SK-N-SH treated with all-trans-retinoic acid at 6 μM for 48 hours (cell line): ENCODE results near the gene MAGOHB.

Experiments used
- ATAC-seq: fragments of 200-7000 bp; cut with Tn5 transposase; 3 replicates; pipeline ENCODE4 v1.9.1; 2020; ENCODE audit warnings: mild to moderate bottlenecking, moderate library complexity
- ARNTL ChIP-seq: fragments of 450-650 bp; formaldehyde crosslinking; IDR thresholded peaks from 2 replicates; pipeline ENCODE4 v1.5.0; 2020; ENCODE audit warnings: low read depth, mild to moderate bottlenecking, moderate library complexity, borderline replicate concordance
- BACH2 ChIP-seq: fragments of 250-450 bp; sonication (Bioruptor Pico); IDR thresholded peaks from 2 replicates; pipeline ENCODE4 v1.9.0; 2021; ENCODE audit warnings: mild to moderate bottlenecking, borderline replicate concordance
- CREB5 ChIP-seq: fragments of 250-450 bp; sonication (Bioruptor Pico); IDR thresholded peaks from 2 replicates; pipeline ENCODE4 v1.5.1; 2020; ENCODE audit warnings: low read depth, mild to moderate bottlenecking, moderate library complexity
- CSDC2 ChIP-seq: fragments of 250-450 bp; sonication (Bioruptor Pico); IDR thresholded peaks from 2 replicates; pipeline ENCODE4 v1.5.0; 2020; ENCODE audit warnings: mild to moderate bottlenecking, moderate library complexity
- CSRNP3 ChIP-seq: fragments of 250-450 bp; sonication (Bioruptor Pico); IDR thresholded peaks from 2 replicates; pipeline ENCODE4 v1.5.1; 2021; ENCODE audit warnings: mild to moderate bottlenecking, moderate library complexity
- ESRRG ChIP-seq: fragments of 250-450 bp; sonication (Bioruptor Pico); IDR thresholded peaks from 2 replicates; pipeline ENCODE4 v1.6.1; 2021; ENCODE audit warnings: mild to moderate bottlenecking
- GLIS3 ChIP-seq: fragments of 250-450 bp; sonication (Bioruptor Pico); IDR thresholded peaks from 2 replicates; pipeline ENCODE4 v1.5.0; 2020; ENCODE audit warnings: mild to moderate bottlenecking, moderate library complexity
- ISL1 ChIP-seq: fragments of 250-450 bp; sonication (Bioruptor Pico); IDR thresholded peaks from 2 replicates; pipeline ENCODE4 v2.1.2; 2022; ENCODE audit warnings: mild to moderate bottlenecking, moderate library complexity
- OSR1 ChIP-seq: fragments of 250-450 bp; sonication (Bioruptor Pico); IDR thresholded peaks from 2 replicates; pipeline ENCODE4 v1.8.0; 2022; ENCODE audit warnings: moderate library complexity, mild to moderate bottlenecking, inconsistent platforms
- POU6F1 ChIP-seq: fragments of 250-450 bp; sonication (Bioruptor Pico); IDR thresholded peaks from 2 replicates; pipeline ENCODE4 v1.8.0; 2021; ENCODE audit warnings: low read depth, mild to moderate bottlenecking, moderate library complexity, borderline replicate concordance
- PPARA ChIP-seq: fragments of 250-450 bp; sonication (Bioruptor Pico); IDR thresholded peaks from 2 replicates; pipeline ENCODE4 v1.5.0; 2020; ENCODE audit warnings: mild to moderate bottlenecking, borderline replicate concordance
- RARB ChIP-seq: fragments of 250-450 bp; sonication (Bioruptor Pico); IDR thresholded peaks from 2 replicates; pipeline ENCODE4 v1.8.0; 2021; ENCODE audit warnings: mild to moderate bottlenecking, moderate library complexity
- SNAI2 ChIP-seq: fragments of 250-450 bp; sonication (Bioruptor Pico); IDR thresholded peaks from 2 replicates; pipeline ENCODE4 v1.5.0; 2020; ENCODE audit warnings: mild to moderate bottlenecking, moderate library complexity
- TCF4 ChIP-seq: fragments of 250-450 bp; sonication (Bioruptor Pico); IDR thresholded peaks from 2 replicates; pipeline ENCODE4 v1.8.0; 2021; ENCODE audit warnings: mild to moderate bottlenecking, moderate library complexity, borderline replicate concordance
- TOX ChIP-seq: fragments of 250-450 bp; sonication (Bioruptor Pico); IDR thresholded peaks from 2 replicates; pipeline ENCODE4 v1.8.0; 2021; ENCODE audit warnings: mild to moderate bottlenecking, moderate library complexity, borderline replicate concordance
- TSHZ2 ChIP-seq: fragments of 250-450 bp; sonication (Bioruptor Pico); IDR thresholded peaks from 2 replicates; pipeline ENCODE4 v1.5.0; 2020; ENCODE audit warnings: mild to moderate bottlenecking, moderate library complexity
- ZC3H10 ChIP-seq: fragments of 250-450 bp; sonication (Bioruptor Pico); IDR thresholded peaks from 2 replicates; pipeline ENCODE4 v1.5.1; 2021; ENCODE audit warnings: mild to moderate bottlenecking, moderate library complexity
- ZFP3 ChIP-seq: fragments of 250-450 bp; sonication (Bioruptor Pico); IDR thresholded peaks from 2 replicates; pipeline ENCODE4 v1.5.0; 2020; ENCODE audit warnings: mild to moderate bottlenecking, moderate library complexity
- ZFP30 ChIP-seq: fragments of 450-650 bp; formaldehyde crosslinking; IDR thresholded peaks from 2 replicates; pipeline ENCODE4 v1.5.0; 2022; ENCODE audit warnings: mild to moderate bottlenecking, moderate library complexity
- ZNF565 ChIP-seq: fragments of 450-650 bp; formaldehyde crosslinking; conservative IDR thresholded peaks from 2 replicates; pipeline ENCODE4 v1.5.0; 2020; ENCODE audit warnings: low read depth, mild to moderate bottlenecking, moderate library complexity
- ZNF70 ChIP-seq: fragments of 450-650 bp; formaldehyde crosslinking; IDR thresholded peaks from 2 replicates; pipeline ENCODE4 v1.5.0; 2020; ENCODE audit warnings: mild to moderate bottlenecking, moderate library complexity
- ZNF8 ChIP-seq: fragments of 450-650 bp; formaldehyde crosslinking; IDR thresholded peaks from 2 replicates; pipeline ENCODE4 v1.5.0; 2020; ENCODE audit warnings: mild to moderate bottlenecking, moderate library complexity

The MAGOHB gene

GRCh38 chr12:10571141-10571540 lies 42.3 kb downstream of the MAGOHB start:
- ATAC-seq = no peak
- TF ChIP-seq ZC3H10 (no peak), RARB (CRISPR knock-in tag) (no peak), PPARA (no peak), CSRNP3 (CRISPR knock-in tag) (no peak), TSHZ2 (CRISPR knock-in tag) (no peak), ZFP30 (CRISPR knock-in tag) (no peak), ZNF565 (no peak), GLIS3 (CRISPR knock-in tag) (no peak), TCF4 (CRISPR knock-in tag) (no peak), ARNTL (CRISPR knock-in tag) (no peak), ISL1 (CRISPR knock-in tag) (no peak), TOX (CRISPR knock-in tag) (no peak), SNAI2 (CRISPR knock-in tag) (no peak), POU6F1 (CRISPR knock-in tag) (no peak), ESRRG (CRISPR knock-in tag) (no peak), ZNF70 (CRISPR knock-in tag) (no peak)

- ATAC-seq = no peak
These were observed 45.6 kb downstream of the MAGOHB start for GRCh38 chr12:10567813-10568212.

GRCh38 chr12:10563966-10564365 lies 49.4 kb downstream of the MAGOHB start:
- no peak for TF ChIP-seq ARNTL (CRISPR knock-in tag)
- no peak for TF ChIP-seq RARB (CRISPR knock-in tag)
- no peak for TF ChIP-seq OSR1 (CRISPR knock-in tag)
- TF ChIP-seq ESRRG (CRISPR knock-in tag) = no peak
- no peak for TF ChIP-seq BACH2 (CRISPR knock-in tag)
- TF ChIP-seq POU6F1 (CRISPR knock-in tag) = no peak
- TF ChIP-seq CSDC2 (CRISPR knock-in tag) = no peak
- no peak for TF ChIP-seq TCF4 (CRISPR knock-in tag)
- no peak for TF ChIP-seq ZNF565
- no peak for TF ChIP-seq PPARA
- no peak for TF ChIP-seq ZC3H10
- no peak for ATAC-seq

More at GRCh38 chr12:10567813-10568212, 45.6 kb downstream of the MAGOHB start:
- TF ChIP-seq ZFP30 (CRISPR knock-in tag) (no peak), ZFP3 (CRISPR knock-in tag) (no peak), ZNF70 (CRISPR knock-in tag) (no peak)

- ATAC-seq = no peak
- TF ChIP-seq TCF4 (CRISPR knock-in tag) (no peak), CSDC2 (CRISPR knock-in tag) (no peak), ZC3H10 (no peak), ZNF70 (CRISPR knock-in tag) (no peak), TSHZ2 (CRISPR knock-in tag) (no peak), ZNF8 (CRISPR knock-in tag) (no peak), CSRNP3 (CRISPR knock-in tag) (no peak), ZNF565 (no peak), GLIS3 (CRISPR knock-in tag) (no peak), ZFP3 (CRISPR knock-in tag) (no peak), CREB5 (CRISPR knock-in tag) (no peak), BACH2 (CRISPR knock-in tag) (no peak)
These were observed 50.4 kb downstream of the MAGOHB start for GRCh38 chr12:10563002-10563401.
